SK-MEL-5 (cell line): Measurements from ENCODE around the gene TNFSF11. TPM values are rescaled to one million over a fixed set of nuclear protein-coding genes. Genes with fewer than 3 reads are reported as not detected.

Experiments
- DNase-seq: peaks from one replicate; pipeline ENCODE4 v3.0.0-alpha.2; 2016; ENCODE audit warnings: low read depth, low spot score
- in situ Hi-C: cut with HindIII; loops from 2 replicates; pipeline ENCODE4 v1.10.0; 2016; ENCODE audit warnings: low sequenced_read_pairs, high pct_unique_total_duplicates, low pct_unique_long_range_greater_than_20kb
- polyA plus RNA-seq, 2 experiments: library from polyadenylated mRNA; depleted of rRNA; stranded (reverse); fragments of >200 nt; gene quantifications; 2 replicates each; pipeline ENCODE4 v1.2.3, GENCODE V29; 2015
- total RNA-seq: library from RNA; depleted of rRNA; stranded (reverse); fragments of >200 nt; shearing (Covaris generic); gene quantifications from 2 replicates; pipeline ENCODE4 v1.2.3, GENCODE V29; 2014; rRNA removed

TNFSF11 gene, protein sequence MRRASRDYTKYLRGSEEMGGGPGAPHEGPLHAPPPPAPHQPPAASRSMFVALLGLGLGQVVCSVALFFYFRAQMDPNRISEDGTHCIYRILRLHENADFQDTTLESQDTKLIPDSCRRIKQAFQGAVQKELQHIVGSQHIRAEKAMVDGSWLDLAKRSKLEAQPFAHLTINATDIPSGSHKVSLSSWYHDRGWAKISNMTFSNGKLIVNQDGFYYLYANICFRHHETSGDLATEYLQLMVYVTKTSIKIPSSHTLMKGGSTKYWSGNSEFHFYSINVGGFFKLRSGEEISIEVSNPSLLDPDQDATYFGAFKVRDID
- not detected in 2 replicates for total RNA-seq
- polyA plus RNA-seq (2015; cell fraction: cytosol; rRNA removed): not detected in 2 replicates
- not detected in 2 replicates for polyA plus RNA-seq (2015; cell fraction: nucleus; rRNA removed)

DNA sequence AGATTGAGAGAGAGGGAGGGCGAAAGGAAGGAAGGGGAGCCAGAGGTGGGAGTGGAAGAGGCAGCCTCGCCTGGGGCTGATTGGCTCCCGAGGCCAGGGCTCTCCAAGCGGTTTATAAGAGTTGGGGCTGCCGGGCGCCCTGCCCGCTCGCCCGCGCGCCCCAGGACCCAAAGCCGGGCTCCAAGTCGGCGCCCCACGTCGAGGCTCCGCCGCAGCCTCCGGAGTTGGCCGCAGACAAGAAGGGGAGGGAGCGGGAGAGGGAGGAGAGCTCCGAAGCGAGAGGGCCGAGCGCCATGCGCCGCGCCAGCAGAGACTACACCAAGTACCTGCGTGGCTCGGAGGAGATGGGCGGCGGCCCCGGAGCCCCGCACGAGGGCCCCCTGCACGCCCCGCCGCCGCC, at the start of gene TNFSF11:
TNFSF11 (plus strand) TSS at position 142 of the 400 bp plus-strand sequence; CDS start at position 294, 152 bp downstream.
- in situ Hi-C loops: no loop called here
- no peak for DNase-seq

DNA sequence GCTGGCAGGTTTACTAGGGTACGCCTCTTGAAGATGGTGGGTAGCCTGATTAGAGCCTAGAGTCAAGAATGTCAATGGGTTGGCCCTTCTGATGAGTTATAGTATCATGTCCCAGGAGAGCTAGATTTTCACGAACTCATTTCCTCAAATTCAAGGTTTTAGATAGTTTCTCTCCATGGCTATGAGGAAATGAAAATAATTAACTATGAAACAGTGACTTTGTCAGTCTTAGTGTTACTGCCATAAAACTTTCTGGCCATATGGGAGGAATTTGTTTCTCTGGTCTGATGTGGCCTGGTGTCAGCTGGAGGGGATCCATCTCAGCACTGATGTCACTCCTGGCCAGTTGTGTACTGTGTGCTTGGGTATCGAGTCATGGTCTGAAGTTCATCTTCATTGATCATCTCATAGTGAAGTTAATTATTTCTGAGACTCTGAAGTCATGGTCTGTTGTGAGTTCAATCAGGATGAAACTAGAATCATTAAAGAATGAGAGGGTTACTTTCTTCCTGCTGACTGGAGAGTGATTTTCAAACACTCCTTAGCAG, 49.4 kb upstream of the TNFSF11 start:
- no peak for DNase-seq
- in situ Hi-C loops: no loop called here

DNA sequence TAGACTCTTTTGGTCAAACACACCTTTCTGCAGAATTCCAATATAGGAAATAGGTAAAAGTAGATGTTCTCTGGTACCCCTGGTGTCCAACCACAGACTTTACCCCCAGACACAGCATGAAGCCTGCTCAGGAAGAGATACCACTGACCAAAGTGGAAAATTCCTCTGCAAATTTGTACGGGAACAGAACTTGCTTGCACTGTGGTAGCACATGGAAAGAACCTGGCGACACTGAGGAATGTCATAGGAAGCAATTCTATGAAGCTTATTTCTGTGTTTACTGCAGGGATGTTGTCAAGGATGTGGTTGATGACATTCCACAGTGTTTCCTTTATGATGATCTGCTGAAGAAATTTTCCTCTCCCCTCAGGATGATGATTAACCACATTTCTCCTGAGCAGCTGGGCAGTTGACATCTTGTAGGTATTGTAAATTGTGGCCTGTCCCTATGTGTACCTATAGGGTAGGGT, 48.9 kb upstream of the TNFSF11 start:
- DNase-seq: no peak
- in situ Hi-C loops: no loop called here

DNA sequence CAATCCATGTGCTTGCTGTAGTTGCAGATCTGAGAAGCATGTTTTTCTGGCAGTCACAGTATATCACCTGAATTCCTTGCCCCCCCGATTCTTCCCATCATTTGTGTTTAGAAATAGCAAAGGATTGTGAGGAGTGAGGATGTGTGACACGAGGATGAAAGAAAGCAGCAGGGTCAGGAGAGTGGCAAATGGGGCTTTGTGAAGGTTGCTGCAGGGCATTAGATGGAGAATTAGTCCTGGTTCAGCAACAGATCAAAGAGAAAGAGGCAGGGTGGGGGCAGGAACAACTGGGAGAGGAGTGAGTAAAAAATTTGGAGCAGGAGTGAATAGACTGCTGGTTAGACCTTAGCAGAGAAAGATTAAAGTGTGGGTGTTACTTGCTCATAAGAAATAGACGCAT, 47.7 kb upstream of the TNFSF11 start:
- DNase-seq: no peak
- in situ Hi-C loops: no loop called here

DNA sequence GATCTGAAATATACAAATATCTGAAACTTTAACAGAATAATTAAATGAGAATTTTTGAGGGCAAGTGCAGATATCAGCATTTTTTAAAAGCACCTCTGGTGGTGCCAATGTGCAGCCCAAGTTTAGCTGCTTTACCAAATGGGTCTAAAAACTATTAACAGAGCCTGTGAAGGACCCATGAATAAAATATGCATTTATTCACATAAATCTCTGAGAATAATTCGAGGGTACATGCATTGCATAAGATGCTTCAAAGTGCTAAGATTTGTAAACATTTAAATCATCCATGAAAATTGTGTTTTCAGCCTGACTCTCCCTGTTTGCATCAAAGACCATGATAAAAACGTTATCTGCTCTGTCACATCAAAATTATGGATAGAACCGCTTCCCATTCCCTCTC, 47.1 kb upstream of the TNFSF11 start:
- no peak for DNase-seq
- in situ Hi-C loops: no loop called here

DNA sequence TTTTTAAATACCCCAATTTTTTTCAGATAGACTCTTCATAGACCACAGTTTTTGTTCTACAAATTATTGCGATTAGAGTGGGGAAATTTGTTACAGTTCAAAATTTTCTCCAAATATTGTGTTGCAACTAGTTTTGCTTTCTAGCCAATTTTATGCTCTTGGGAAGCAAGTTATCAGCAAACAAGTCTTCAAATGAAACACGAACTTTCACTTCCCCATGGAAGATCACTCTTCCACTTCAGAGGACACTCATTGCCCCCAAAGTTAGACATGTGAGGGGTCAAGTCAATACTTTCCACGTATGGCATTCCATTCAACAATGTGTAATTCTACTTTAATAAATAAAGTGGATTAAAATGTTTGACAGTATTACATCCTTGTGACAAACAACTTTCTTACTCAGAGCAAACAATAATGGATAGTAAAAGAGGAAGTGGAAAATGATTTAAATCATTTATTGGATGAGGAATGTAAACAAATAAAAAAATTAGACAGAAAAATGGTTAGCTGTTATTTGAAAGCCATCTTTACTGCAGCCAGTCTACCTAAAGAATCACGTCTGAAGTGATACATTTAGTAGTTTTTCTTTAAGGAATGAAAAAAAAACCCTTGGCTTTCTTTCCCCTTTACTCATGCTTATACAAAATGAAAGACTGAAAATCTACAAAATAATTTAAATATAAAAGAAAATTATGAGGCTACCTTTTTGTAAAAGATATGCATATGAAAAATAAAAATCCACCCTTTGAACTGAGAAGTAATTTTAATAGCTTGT, 41.2 kb upstream of the TNFSF11 start:
- no peak for DNase-seq
- in situ Hi-C loops: no loop called here

DNA sequence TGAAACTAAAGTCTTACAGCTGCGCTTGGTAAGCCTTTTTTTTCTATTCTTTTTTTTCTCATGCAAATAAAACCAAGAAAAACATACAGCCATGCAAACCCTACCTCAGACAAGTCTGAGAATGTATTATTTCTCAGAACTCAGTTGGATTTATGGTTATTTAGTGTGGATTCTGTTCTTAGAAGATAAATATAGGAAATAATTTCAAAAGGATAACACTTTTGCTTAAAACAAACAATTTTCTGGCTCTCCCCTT, 40.7 kb upstream of the TNFSF11 start:
- in situ Hi-C loops: no loop called here

DNA sequence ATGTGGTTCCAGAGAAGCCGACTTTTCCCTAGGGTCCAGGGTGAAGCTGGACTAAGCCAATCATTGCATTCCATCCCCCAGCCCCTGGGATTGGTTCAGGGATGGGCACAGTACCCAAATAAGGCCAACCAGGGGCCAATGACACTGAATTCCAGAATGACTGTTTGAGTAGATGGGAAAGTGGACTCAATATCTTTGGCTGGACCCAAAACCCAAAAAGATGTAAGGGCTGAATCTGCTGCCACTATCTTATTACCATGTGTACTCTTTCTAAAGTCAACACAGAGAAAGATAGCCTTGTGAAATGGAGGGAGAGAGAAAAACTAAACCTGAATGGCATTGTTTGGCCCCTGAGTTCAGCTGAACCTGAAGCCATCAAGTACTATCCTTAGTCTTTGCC, 39.2 kb upstream of the TNFSF11 start:
- DNase-seq: no peak
- in situ Hi-C loops: no loop called here

More for the DNA sequence above, 40.7 kb upstream of the TNFSF11 start:
- DNase-seq: no peak

DNA sequence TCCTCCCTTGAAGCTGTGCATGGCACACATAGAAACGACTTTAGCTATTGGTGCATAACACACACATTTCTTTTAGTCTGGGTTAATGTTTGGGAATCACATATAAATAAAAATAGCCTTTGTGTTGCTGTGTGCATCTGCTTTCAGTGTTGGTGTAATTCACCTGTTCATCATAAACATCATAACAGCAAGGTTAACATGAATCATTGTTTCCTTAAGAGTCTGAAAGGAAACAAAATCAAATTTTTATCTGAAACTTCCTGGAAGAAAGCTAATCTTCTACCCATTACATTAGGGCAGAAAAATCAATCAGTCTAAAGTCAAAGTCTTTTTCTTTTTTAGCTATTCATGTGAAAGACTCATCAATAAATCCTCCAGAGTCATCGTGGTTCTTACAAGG, 35.0 kb upstream of the TNFSF11 start:
- DNase-seq: no peak
- in situ Hi-C loops: no loop called here

DNA sequence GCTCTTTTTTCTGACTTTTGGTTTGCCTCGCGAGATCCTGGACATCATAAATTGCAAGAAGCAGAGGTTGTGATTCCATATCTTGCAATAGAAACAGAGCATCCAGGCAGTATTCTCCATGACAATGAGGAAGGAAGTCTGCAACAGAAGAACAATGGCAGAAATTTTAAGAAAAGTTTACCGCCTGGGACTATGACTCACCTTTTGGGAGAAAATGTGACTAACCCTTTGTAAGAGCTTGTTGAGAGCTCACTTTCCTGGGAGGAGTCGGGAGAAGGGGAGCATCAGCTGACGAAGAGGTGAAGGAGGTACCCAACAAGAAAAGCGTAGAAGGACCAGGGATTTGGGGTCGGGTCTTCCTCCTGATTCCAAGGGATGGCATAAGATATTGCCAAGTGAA, 34.3 kb upstream of the TNFSF11 start:
- in situ Hi-C loops: no loop called here
- DNase-seq: no peak

DNA sequence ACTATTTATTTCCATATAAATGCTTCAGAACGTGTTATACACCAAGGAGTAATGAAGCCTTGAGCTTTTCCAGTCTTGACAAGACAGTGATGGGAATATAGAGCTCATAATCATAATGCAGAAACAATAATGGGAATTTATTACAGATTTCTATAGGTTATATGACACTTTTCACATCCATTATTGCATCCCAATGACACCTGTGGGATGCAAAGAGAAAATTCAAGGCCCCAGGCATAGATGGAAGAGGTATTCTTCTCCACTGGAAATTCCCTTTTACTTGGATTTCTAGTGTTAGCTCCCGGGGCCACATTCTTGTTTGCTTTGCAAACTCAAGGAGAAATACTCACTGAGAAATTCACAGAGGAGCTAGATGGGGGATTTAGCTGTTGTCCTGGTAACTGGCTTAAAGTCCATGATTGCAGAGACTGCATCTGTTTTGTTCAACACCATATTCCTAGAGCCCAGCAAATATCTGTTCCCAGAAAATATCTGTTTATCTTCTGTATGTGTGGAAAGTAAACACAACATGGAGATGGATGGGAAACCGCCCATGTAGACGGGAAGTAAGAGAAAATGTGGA, 30.6 kb upstream of the TNFSF11 start:
- DNase-seq: no peak
- in situ Hi-C loops: no loop called here

DNA sequence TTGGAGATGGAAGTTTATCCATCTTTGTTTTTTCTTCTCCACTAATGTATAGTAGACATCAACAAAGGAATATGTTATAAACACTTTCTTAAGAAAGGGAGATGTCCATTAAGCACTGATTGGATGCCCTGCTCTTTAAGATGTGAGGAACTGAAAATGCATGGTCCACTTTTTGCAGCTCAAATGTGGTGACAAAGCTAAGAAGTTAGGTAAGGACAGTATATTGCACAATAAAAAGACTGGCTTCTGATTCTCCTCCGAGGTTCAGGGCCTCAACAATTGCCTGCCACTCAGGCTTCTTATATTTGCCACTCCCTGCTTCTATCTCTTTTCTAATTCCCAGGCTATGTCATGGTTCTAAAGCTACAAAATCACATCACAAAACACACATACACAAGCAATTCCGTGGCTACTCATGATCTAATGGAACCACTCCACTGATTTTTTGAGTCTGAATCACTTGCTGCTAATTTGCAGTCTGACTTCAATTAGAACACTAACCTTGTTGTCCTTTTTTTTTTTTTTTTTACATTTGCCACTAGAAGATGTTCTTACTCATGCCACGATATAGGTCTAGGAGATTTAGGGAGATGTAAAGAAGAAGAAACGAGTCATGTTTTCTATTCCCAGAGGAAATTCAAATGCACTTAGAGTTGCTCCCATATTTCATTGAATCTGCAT, 29.6 kb upstream of the TNFSF11 start:
- in situ Hi-C loops: no loop called here
- no peak for DNase-seq

DNA sequence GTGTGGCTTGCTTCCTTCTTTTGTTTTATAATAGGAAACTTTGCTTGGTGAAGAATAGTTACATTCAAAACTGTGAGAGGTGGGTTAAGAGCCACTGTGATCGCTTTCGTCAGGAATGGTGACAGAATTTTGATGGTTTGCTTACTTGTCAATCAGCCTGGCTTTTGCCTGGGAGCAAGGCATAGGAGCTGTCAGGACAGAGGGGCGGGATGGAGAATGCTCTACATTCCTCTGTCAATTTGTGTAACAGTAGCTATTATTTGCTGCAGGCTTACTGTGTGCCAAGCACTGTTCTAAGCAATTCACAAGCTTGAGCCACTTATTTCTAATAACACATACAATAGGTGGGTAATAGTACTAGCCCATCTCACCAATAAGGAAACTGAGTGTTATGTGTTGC, 28.1 kb upstream of the TNFSF11 start:
- in situ Hi-C loops: no loop called here
- DNase-seq: no peak

DNA sequence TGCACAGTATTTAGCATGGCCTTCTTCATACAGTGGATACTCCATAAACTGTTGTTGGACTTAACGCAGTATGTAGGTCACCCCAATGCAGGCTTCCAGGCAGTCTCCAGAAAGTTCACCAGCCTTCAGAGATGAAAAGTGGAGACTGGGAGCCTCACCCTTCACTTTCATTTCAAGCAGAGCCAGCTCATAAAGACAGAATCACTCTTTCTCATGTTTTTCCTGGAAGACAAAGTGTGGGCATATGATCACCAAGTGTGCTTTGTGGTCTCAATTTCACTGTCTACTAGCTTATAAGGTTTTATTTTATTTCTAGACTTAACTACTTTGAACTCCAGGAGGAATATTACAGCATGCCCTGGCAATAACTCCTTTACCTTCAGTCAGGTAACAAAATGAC, 26.3 kb upstream of the TNFSF11 start:
- no peak for DNase-seq
- in situ Hi-C loops: no loop called here

DNA sequence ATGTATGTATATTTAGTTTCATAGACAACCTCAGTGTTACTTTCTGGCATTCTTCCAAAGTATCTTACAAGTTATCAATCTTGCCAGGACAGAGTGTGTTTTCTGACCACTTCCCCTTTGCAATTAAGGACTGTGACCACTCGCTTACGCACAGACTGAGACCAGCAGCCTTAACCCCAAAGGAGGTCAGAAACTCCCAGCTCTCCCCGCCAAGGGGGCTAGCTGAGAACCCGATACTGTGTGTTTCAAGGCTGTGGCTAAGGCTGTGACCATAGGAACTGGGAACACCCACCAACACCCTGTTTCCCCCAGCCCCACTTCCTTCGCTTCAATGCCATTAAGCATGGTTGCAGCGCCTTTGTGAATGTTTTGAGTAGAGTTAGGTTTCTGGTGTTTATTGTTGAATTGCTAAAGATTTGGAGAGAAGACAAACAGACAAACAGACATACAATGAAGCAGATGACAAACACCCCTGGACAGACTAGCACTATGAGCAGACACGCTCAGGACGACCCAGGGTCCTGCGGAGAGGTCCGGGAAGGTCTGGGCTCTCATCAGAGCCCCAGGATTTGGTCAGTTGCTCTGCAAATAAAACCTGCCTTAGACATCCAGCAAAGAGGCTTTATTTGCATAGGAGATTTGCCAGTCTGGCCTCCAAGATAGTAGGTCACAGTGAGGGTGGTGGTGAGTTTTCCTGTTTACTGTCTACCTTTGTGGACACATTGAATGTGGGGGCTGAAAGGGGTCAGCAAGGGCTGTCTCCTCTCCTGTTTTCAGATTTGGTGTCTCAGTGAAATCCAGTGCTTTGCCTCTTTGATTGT, 25.0 kb upstream of the TNFSF11 start:
- in situ Hi-C loops: no loop called here
- no peak for DNase-seq

DNA sequence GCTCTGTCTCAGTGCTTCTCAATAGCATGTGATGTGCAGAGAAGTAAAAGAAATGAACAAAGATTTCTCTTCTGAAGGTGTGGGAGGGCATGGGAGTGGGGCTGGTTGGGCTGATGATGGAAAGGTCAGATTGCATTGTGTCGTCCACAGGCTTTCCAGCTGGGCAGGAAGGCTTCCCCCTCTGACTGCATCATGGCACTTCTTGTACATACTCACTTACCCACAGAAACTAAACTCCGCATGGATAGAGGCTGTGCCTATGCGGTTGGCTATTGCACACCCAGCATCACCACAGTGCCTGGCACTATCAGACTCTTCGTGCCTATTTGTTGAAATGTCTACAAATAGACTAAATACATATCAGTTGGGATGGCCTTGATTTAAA, 24.4 kb upstream of the TNFSF11 start:
- in situ Hi-C loops: no loop called here
- DNase-seq: no peak

DNA sequence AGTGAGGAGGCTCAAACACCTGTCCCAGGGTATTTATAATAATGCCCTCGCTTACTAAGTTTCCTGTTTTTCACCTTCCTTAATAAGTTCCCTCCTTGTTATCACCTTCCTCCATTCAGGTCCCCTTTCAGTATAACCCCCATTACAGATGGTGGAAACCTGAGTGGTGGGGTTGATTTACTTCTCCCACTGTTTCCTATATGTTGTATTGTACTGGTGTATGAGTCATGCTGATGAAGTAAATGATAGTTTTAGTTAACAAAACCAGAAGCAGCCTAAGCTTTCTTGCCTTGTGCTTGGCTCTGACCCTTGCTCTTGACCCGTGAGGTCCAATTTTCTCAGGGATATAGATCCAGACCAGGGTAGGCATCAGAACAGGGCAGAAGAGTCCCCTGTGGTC, 22.3 kb upstream of the TNFSF11 start:
- no peak for DNase-seq
- in situ Hi-C loops: no loop called here
